NCI-H345 treated with DMSO at 0.1 percent for 48 hours (cell line): ENCODE data around the gene MRPS35.

Experiments
- DNase-seq: peaks from one replicate; lab custom pipeline; 2025; ENCODE audit not compliant: unreplicated experiment; lab: John Stamatoyannopoulos, UW

MRPS35 gene

DNA sequence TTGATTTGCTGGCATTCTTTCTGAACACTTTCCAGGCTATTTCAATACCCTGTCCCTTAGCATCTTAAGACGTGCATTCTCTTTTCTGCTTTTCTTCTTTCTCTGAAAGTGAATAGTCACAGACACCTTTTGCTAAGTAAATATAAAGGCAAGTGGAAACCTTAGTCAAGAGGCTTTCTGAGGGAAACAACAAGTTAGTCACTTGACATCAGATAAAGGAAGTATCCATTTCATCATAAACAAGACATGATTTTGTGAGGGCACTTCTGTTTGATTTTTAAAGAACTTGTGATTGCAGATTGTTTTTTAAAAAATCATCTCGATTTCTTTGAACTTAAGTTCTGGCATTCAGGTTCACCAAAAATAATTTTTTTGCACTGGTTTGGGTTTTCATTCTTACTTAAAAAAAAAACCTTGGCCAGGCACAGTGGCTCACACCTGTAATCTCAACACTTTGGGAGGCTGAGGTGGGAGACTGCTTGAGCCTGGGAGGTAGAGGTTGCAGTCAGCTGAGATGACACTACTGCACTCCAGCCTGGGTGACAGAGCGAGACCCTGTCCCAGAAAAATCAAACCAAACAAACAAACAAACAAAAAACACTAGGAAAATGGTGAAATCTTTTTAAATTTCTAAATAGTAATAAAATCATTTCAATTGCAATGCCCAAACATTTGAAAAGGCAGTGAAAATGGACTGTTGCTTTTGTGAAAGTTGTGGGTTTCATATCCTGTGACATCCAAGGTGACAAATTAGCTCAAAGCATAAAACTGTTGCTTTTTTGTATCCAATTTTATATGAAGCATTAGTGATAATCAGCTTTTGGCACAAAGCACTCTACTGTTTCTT, 61.1 kb downstream of the MRPS35 start:
- no peak for DNase-seq

DNA sequence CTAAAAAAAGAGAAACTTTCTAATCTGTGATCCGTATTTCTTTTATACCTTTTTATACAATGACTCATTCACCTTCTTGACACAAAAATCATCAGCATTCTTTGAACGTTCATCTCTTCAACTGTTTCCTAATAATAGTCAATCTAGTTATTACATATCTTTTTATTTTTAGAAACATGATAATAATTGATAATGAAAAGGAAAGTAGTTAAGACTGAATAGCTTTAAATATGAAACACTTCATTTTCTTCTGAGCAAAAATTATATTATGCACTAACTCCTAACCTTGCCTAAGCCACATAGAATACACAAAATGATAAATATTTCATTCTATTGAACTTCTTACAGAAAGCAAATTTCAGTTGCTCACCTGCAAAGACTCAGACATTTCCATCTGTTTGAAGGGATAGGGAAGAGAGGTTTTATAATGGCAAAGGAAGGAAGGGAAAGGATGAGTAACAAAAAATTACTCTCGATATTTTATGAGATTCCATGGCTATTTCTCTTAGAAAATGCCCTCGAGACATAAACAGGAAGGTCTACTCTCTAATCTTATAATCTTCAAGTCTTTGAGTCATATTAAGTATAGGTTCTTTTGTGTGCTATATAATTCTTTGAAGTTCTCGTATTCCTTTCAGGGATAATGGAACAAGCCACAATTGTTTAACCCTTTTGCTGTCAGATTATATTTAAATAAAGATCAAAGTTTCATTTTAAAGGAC, 61.9 kb downstream of the MRPS35 start:
- no peak for DNase-seq

DNA sequence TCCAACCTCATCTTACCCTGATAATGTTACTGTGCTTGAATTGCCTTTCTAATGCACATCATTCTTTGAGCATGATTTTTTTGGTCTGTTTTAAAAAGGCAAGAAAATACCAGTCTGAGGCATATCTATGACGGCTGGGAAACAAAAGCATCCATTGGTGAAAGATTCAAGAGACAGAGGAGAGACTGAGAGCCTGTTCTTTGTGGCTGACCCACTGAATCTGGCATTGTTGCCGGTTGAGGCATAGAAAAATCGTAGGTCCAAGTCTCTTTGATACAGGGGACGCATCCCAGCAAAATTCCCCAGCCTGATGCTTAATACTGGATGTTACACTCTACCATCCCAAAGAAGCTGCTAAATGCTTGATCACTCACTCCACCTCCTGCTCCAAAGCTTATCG, 66.5 kb downstream of the MRPS35 start:
- no peak for DNase-seq

DNA sequence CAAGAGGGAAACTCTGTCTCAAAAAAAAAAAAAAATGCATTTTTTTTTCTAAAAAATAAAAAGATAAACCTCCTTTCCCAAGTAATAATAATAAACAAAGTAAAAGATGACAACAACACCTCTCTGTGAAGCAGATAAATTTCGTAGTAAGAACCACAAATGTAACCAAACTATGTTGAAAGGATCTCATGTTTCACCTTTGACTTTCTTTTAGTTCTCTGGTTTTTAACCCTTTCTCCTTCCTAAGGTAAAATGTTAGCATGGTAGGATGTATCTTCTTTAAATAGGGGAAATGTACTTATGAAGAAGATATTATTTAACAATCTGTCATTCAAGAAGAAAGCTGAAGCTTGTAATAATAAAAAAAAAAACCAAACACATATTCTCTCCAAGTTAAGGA, 67.6 kb downstream of the MRPS35 start:
- DNase-seq: no peak

DNA sequence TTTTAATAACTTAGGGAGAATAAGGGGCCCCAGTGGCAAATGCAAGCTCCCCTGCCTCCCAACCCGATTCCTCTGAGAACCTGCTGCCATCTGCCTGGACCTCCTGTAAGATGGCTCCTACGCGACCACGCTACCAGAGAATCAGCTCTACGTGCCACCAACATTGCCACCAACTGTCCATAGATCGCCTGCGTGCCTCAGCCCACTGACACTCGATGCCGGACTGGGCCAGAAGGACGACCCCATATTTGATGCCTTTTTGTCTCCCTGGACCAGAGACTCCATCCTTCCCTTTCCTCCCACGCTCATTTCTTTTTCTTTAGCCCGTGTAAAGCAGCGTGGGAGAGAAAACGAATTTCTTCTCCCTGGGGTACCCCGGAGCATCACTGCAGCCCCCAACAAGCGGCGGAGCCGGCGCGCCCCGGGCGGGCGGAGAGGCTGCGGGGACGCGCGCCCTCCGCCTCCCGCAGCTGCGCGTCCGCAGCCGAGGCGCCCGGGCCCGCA, 68.8 kb downstream of the MRPS35 start:
- DNase-seq: peak; percentile 26

DNA sequence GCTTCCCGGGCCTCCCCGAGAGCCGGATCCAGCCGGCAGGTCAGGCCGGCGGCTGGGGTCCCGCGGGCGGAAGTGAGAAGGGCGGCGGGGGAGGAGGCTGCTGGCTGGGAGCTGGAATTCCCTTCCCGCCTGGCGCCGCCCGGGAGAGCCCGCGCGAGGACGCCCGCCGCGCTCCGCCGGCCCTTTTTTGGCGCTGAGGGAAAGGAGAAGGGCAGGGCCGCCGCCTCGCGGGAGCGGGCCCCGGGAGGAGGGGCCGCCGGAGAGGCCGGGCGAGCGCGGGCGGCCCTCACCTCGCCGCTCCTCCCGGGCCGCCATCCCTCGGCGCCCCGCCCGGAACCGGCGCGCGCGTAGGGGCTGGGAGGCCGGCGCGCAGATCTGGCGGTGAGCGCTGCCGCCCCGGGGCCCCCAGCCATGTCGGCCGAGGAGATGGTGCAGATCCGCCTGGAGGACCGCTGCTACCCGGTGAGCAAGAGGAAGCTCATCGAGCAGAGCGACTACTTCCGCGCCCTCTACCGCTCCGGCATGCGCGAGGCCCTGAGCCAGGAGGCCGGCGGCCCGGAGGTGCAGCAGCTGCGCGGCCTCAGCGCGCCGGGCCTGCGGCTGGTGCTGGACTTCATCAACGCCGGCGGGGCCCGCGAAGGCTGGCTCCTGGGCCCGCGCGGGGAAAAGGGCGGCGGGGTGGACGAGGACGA, 69.4 kb downstream of the MRPS35 start, which contains the start of the genes KLHL42 and MANSC4:
Gene KLHL42 (plus strand): TSS at position 314 of the 692 bp plus-strand sequence. CDS start 98 bp downstream, at position 412.
Gene MANSC4 (minus strand): TSS at position 317 of the 692 bp plus-strand sequence. CDS start 8,960 bp downstream, outside the sequence.
- DNase-seq: peak; percentile 10

DNA sequence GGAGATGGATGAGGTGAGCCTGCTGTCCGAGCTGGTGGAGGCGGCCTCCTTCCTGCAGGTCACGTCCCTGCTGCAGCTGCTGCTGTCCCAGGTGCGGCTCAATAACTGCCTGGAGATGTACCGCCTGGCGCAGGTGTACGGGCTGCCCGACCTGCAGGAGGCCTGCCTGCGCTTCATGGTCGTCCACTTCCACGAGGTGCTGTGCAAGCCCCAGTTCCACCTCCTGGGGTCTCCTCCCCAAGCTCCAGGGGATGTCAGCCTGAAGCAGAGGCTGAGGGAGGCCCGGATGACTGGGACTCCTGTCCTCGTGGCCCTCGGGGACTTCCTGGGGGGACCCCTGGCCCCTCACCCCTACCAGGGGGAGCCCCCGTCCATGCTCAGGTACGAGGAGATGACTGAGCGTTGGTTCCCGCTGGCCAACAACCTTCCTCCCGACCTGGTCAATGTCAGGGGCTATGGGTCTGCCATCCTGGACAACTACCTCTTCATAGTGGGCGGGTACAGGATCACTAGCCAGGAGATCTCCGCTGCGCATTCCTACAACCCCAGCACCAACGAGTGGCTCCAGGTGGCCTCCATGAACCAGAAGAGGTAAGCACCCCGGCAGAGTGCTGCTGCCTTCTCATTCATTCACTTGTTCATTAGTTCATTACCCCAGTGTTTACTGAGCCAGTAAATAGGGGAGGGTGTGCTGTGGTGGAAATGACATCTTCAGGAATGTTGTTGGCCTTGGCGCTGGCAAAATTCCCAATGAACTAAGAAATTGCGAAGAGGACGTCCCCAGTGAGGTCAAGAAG, 70.2 kb downstream of the MRPS35 start:
- DNase-seq: peak; percentile 23

DNA sequence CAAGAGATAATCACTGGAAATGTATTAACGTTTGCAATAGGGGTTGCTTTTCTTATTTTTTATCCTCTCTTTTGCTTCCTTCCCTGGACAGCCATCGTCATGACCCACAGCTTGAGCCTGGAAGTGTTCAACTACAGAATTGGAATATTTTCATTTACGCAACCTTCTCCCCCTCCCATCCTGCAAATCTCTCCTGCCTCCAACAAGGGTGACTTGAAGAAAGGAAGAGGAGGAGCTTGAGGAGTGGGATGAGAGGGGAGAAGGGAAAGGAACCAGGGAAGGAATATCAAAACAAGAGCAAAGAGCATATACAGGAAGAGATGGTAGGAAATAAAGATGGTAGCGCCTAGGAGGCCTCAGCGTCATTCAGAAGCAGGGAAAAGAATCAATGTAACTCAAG, 71.0 kb downstream of the MRPS35 start:
- DNase-seq: no peak

DNA sequence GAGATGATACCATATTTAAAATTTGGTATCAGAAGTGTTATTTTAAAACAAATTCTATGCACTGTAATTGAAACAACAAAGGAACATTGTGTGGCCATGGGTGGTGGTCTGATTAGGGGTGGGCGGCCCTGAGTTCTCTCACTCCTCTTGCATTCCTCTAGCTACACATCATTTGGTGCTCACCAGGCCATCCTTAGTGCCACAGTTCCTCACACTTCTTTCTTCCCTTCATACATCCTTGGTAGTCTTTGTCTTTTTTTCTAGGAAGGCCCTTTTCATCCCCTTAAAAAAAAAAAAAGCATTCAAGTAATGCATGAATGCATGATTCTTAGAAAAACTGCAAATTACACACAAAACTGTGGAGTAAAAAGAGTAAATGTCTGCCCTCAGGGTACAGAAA, 71.8 kb downstream of the MRPS35 start:
- no peak for DNase-seq

DNA sequence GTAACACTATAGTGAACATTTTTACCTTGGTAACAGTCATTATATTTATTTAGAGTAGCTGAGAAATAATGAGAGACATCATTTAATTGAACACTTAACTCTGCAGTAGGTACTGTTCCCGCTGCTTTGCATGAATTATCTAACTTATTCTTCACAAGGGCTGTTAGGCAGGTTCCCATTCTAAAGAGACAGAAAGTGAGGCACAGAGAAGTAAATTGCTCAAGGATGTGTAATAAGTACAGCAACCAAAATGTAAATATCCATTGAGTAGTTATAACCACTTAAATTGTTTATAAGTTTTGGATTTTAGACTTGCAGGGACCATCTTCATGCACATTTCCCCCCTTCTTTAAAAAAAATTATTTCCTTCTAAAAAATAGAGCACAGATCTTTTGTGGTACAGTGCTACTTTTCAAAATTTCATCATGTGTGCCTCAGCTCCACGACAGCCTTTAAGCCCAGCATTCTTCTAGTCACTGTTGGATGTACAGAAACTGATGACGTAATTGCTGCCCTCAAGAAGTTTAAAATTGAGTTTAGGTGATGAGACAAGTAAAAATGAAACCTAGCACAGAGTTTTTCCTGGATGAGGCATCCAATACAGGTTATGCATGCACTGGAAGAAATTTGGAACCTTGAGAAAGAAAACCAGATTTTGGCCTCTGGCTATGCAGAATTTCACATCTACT, 75.4 kb downstream of the MRPS35 start:
- no peak for DNase-seq

DNA sequence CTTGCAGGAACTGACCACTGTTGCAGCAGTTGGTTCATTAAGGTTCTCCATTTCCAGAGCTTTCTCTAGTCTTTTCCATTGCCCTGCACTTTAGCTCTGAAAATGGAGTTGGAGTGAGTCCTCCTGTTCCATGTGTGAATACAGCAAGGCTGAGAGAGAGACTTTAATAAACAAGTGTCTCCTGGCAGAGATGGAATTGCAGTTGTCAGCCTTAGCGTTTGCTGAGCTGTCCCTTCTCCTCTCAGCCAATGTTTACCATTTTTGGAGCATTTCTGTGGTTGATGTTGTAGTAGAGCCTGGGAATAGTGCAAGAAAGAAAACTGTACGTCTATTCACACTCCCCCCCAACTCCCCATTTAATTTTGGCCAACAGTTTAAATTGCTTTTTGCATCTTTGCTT, 76.9 kb downstream of the MRPS35 start:
- no peak for DNase-seq

DNA sequence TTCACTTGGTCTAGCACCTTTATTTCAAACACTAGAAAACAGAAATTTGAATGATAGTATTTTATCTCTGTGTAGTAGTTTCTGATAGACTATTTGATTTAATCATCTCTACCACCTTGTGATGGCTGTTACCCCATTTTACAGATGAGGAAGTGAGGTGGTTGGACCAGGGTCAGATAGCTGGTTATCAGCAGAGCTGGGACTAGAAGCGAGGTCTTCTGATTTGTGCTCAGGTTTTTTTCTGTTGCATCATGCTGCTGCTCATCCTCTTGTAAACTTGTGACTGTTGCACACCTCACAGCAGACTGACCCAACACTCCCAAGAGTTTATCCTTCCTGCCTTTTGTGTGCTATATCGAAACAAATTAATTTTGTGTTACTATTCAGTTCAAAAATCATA, 79.5 kb downstream of the MRPS35 start:
- no peak for DNase-seq

DNA sequence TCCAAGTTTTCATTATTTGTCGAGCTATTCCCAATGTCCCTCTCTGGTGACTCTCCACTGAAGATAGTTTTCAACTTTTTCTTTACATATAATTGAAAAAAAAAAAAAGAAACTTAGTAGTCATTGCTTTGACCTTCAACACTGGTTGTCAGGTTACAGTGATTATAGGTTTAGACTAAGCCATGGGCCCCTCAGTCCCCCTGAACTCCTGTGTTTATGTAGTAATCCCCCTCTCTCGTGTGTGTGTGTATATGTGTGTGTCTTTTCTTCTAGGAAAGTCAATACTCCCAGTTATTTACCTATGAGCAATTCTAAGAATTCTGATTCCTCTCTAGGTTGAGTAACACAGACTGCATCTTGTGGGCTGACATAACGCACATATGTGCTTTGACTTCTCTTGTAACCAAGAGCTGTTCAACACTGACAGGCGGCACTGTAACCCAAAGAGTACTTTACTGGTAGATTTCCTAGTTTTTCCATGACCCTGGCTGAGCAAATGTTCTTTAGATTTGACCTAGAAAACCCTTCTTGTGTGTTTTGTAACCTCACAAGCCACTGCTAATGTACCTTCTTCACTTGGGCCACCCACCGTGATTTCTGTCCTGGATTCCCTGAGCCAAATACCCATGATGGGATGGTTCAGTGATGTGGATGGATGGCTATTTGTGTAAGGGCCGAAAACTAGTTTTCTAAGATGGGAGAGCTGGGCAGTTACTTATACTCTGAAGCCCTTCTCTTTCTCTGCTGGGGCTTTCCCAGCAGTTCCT, 84.4 kb downstream of the MRPS35 start:
- no peak for DNase-seq

DNA sequence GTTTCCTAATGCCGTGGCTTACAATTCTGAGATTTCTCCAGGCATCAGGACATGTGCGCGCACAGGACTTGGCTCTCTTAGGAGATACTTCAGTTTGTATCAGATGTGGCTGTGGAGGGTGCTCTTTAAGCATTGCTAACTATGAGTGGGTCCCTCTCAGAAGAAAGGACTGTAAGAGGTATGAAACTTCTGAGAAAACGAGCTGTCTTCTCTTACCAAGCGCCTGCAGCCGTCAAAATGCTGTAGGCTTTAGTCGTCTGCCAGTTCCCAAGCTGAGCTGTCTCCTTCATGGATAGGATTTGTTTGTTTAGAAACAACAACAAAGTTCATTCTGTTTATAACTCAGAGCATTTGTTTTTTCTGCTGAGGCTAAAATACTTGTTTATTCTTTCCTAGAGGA, 85.5 kb downstream of the MRPS35 start:
- DNase-seq: no peak

DNA sequence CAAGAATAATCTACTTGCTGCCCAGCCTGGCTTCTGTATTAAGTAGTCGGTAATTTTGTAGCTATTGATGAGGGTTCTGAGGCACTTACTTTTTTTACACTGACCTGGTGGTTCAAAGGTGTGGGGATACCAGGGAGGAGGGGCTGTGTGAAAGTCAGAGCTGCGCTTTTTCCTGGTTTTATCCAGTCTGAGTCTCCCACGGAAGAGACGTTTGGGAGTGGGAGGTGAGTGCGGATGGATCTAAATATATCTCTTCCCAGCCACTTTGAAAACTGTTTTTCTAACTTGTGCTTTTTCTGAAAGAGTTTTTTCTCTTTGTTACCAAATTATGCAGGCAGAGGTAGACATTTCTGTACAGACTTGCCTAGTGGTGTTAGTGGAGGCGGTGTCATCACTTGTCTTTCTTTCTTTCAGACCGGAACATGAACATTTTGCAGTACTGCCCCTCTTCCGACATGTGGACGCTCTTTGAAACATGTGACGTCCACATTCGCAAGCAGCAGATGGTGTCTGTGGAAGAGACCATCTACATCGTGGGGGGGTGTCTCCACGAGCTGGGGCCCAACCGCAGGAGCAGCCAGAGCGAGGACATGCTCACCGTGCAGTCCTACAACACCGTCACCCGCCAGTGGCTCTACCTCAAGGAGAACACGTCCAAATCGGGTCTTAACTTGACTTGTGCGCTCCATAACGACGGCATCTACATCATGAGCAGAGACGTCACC, 86.8 kb downstream of the MRPS35 start:
- no peak for DNase-seq

DNA sequence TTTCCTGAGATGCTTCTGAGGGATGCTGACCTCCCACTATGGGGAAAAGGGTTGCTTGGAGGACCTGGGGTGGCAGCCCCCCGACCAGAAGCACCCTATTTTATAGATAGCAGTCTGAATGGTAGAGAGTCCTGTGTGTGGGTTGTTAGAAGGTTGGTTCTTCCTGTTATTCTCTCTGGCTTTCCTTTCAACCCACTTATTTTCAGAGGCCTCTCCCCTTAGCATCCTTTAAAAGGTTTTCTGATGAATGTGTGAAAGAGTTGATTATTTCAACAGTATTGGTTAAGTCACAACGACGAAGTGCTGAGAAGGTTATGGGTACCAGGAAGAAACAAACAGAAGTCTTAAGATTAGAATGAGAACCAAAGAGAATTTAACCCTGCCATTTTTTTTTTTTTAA, 90.2 kb downstream of the MRPS35 start:
- DNase-seq: no peak

DNA sequence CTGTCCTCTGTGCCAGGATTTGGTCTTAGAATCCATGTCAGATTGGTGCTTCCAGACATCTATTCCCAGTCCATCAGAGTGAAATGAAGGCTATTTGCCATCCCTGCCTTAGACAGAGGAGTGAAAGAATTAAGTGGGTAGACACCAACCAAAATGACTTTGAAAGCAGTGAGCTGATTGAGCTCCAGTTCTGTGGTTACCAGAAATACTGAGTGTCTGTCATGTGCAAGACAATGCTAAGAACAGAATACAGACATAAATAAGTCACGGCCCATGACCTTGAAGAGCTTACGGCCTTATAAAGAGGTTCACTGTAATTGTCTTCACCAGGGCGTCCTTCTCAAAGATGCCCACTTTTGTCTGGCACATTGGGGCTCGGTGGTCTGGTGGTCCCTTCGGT, 91.0 kb downstream of the MRPS35 start:
- DNase-seq: no peak

DNA sequence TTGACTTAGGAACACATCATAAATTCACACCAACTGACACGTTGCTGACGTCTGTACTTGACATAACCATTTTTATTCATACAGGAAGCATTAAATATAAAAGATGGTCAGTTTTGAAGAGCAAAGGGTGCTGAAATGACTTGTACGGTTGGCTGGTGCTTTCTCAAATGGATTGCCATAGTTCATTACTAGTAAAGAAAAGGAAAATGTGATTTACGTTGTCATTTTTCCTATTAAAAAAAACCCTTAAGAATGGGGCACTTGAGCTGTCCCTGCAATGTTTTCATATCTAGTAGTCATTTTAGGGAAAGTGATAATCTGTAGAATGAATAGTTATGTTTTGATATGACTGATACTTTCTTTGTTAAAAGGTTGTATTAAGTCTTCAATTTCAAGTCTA, 91.9 kb downstream of the MRPS35 start:
- no peak for DNase-seq

DNA sequence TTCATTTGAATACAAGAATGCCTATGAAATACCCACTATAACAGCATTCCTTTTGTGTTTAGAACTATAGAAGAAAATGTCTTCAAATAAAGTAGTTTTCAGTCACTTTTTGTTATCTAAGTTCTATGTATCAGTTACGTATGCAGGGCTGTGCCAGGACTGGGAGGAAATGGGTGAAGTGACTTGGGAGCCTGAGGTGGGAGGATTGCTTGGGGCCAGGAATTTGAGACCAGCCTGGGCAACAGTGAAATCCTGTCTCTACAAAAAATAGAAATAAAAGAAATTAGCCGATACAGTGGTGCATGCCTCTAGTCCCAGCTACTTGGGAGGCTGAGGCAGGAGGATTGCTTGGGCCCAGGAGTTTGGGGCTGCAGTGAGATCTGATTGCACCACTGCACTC, 92.3 kb downstream of the MRPS35 start:
- DNase-seq: no peak
